HEK293 (cell line): Measurements from ENCODE around the gene APOBEC4.

Source experiments
- CTCF ChIA-PET: fragments of 350-600 bp; formaldehyde crosslinking; extraction: SDS; loops from one replicate; lab custom pipeline; 2021; ENCODE audit warnings: antibody characterized with exemption; lab: Yijun Ruan, JAX
- POLR2A ChIA-PET: fragments of 300-600 bp; formaldehyde crosslinking; extraction: SDS; loops from one replicate; lab custom pipeline; 2020; ENCODE audit warnings: antibody characterized with exemption, inconsistent platforms; lab: Yijun Ruan, JAX
- H3K27ac ChIP-seq: fragments of 200-500 bp; sonication (Bioruptor generic); 2 replicates; pipeline ENCODE4 v1.5.1; 2014; ENCODE audit warnings: low read depth, low read length, control low read depth, inconsistent platforms; ENCODE audit errors: extremely low read depth
- H3K36me3 ChIP-seq, 2 experiments: fragments of 200-500 bp in 1 of 2; sonication (Bioruptor generic) in 1 of 2; 1 replicate in 1 of 2; 2 replicates in 1 of 2; pipeline ENCODE4 v1.5.1; 2014 to 2017; ENCODE audit warnings: inconsistent platforms in 2 of 2, low read length in 2 of 2; ENCODE audit not compliant: control insufficient read depth in 2 of 2, insufficient read depth in 1 of 2
- H3K4me1 ChIP-seq: fragments of 200-500 bp; sonication (Bioruptor generic); 2 replicates; pipeline ENCODE4 v1.5.1; 2014; ENCODE audit warnings: mild to moderate bottlenecking, low read length, inconsistent platforms; ENCODE audit not compliant: control insufficient read depth, insufficient read depth
- H3K4me3 ChIP-seq: 2 replicates; pipeline ENCODE4 v1.5.1; 2011; ENCODE audit warnings: low read depth, mild to moderate bottlenecking, control low read depth, low read length, moderate library complexity
- H3K9me3 ChIP-seq: fragments of 200-500 bp; sonication (Bioruptor generic); 2 replicates; pipeline ENCODE4 v1.5.1; 2014; ENCODE audit warnings: low read depth, low read length, inconsistent platforms; ENCODE audit not compliant: control insufficient read depth, insufficient read depth
- INSM2 ChIP-seq: fragments of 450-650 bp; formaldehyde crosslinking; IDR thresholded peaks from 2 replicates; pipeline ENCODE4 v1.5.1; 2016; ENCODE audit warnings: missing biosample characterization, missing genetic modification characterization
- MYNN ChIP-seq: fragments of 450-650 bp; formaldehyde crosslinking; IDR thresholded peaks from 2 replicates; pipeline ENCODE4 v1.5.1; 2016; ENCODE audit warnings: missing biosample characterization, missing genetic modification characterization, borderline replicate concordance
- PRDM10 ChIP-seq: fragments of 450-650 bp; formaldehyde crosslinking; IDR thresholded peaks from 2 replicates; pipeline ENCODE4 v1.5.1; 2016; ENCODE audit warnings: missing biosample characterization, missing genetic modification characterization
- PRDM2 ChIP-seq: fragments of 450-650 bp; formaldehyde crosslinking; IDR thresholded peaks from 2 replicates; pipeline ENCODE4 v1.5.1; 2016; ENCODE audit warnings: missing biosample characterization, missing genetic modification characterization, borderline replicate concordance
- SCRT1 ChIP-seq: fragments of 450-650 bp; formaldehyde crosslinking; IDR thresholded peaks from 2 replicates; pipeline ENCODE4 v1.5.1; 2016; ENCODE audit warnings: missing biosample characterization, missing genetic modification characterization, borderline replicate concordance
- ZBTB17 ChIP-seq: fragments of 450-650 bp; formaldehyde crosslinking; IDR thresholded peaks from 2 replicates; pipeline ENCODE4 v1.5.1; 2016; ENCODE audit warnings: missing biosample characterization, missing genetic modification characterization
- ZBTB20 ChIP-seq: fragments of 450-650 bp; formaldehyde crosslinking; IDR thresholded peaks from 2 replicates; pipeline ENCODE4 v1.5.1; 2016; ENCODE audit warnings: missing biosample characterization, missing genetic modification characterization
- ZNF155 ChIP-seq: fragments of 450-650 bp; formaldehyde crosslinking; IDR thresholded peaks from 2 replicates; pipeline ENCODE4 v1.5.1; 2016; ENCODE audit warnings: missing biosample characterization, missing genetic modification characterization
- ZNF335 ChIP-seq: fragments of 450-650 bp; formaldehyde crosslinking; conservative IDR thresholded peaks from 2 replicates; pipeline ENCODE4 v1.5.1; 2016; ENCODE audit warnings: missing biosample characterization, missing genetic modification characterization
- ZNF514 ChIP-seq: fragments of 450-650 bp; formaldehyde crosslinking; IDR thresholded peaks from 2 replicates; pipeline ENCODE4 v1.5.1; 2016; ENCODE audit warnings: missing biosample characterization, missing genetic modification characterization
- ZNF600 ChIP-seq: fragments of 450-650 bp; formaldehyde crosslinking; IDR thresholded peaks from 2 replicates; pipeline ENCODE4 v1.5.1; 2016; ENCODE audit warnings: missing biosample characterization, missing genetic modification characterization
- ZNF639 ChIP-seq: fragments of 450-650 bp; formaldehyde crosslinking; IDR thresholded peaks from 2 replicates; pipeline ENCODE4 v1.5.1; 2016; ENCODE audit warnings: missing biosample characterization, missing genetic modification characterization

The APOBEC4 gene

GRCh38 chr1:183636783-183637182 lies 16.3 kb downstream of the APOBEC4 start (continued):
- TF ChIP-seq PRDM10 (tag by site-specific recombination): no peak

GRCh38 chr1:183636334-183636682 lies 16.8 kb downstream of the APOBEC4 start:
- H3K4me3 ChIP-seq: peak overlapping the region; percentile 96
- H3K27ac ChIP-seq: no peak overlapping the region
- POLR2A ChIA-PET: interaction anchor here (1.5 kb wide), 1 partner anchor 415 kb away, joined by 4 read pairs; the partner anchor contains the start of gene TSEN15
- peak; percentile 96; the same call in 1 of the 2 replicates for TF ChIP-seq PRDM2
- TF ChIP-seq INSM2 (tag by site-specific recombination): 0 out of 2 replicates have a peak, but pooled peaks have one; percentile 31
- TF ChIP-seq ZNF600 (tag by site-specific recombination): peak; percentile 10; the same call in 1 of the 2 replicates
- peak; percentile 43; the same call in 1 of the 2 replicates for TF ChIP-seq ZNF639 (tag by site-specific recombination)
- no peak for TF ChIP-seq ZNF155
- TF ChIP-seq MYNN: 0 out of 2 replicates have a peak, but pooled peaks have one; percentile 1
- 0 out of 2 replicates have a peak, but pooled peaks have one; percentile 47 for TF ChIP-seq ZBTB17
- no peak for TF ChIP-seq ZNF514 (tag by site-specific recombination)
- TF ChIP-seq SCRT1 (tag by site-specific recombination): no peak
- peak; percentile 43 for TF ChIP-seq ZNF335 (tag by site-specific recombination)
- peak; percentile 65 for TF ChIP-seq ZBTB20
- CTCF ChIA-PET: no interaction called here
- H3K36me3 ChIP-seq: peaks cover 0 to 3% of the 10 kb centered on the region in 2 experiments; a peak in 1 of 3 replicates
- H3K4me1 ChIP-seq: peaks cover 14% of the 10 kb centered on the region; the same call in 1 of the 2 replicates
- H3K9me3 ChIP-seq: no peaks in the 10 kb centered on the region
